HG02763 (cell line): ENCODE results near the gene STARD3.
"Not testable (repeated sequence)": the region's sequence is repeated elsewhere in the genome, so short reads cannot be mapped to it uniquely, and the experiment has no call there.

Source experiments
- ATAC-seq: cut with Tn5 transposase; IDR thresholded peaks from one replicate; pipeline ENCODE4 v1.9.1; 2021; ENCODE audit warnings: mild to moderate bottlenecking, moderate library complexity; ENCODE audit not compliant: unreplicated experiment

Gene STARD3

DNA sequence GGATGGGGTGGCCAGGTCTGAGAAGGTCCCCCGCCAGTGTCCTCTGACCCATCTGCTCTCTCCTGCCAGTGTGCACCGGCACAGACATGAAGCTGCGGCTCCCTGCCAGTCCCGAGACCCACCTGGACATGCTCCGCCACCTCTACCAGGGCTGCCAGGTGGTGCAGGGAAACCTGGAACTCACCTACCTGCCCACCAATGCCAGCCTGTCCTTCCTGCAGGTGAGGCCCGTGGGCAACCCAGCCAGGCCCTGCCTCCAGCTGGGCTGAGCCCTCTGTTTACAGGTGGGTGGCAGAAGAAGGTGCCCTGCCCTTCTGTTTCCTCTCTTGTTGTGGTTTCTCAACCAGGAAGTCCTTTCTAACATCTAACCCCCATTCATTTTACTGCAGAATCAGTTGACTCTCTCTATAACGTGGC lies 70.0 kb downstream of the STARD3 start:
- no peak for ATAC-seq

DNA sequence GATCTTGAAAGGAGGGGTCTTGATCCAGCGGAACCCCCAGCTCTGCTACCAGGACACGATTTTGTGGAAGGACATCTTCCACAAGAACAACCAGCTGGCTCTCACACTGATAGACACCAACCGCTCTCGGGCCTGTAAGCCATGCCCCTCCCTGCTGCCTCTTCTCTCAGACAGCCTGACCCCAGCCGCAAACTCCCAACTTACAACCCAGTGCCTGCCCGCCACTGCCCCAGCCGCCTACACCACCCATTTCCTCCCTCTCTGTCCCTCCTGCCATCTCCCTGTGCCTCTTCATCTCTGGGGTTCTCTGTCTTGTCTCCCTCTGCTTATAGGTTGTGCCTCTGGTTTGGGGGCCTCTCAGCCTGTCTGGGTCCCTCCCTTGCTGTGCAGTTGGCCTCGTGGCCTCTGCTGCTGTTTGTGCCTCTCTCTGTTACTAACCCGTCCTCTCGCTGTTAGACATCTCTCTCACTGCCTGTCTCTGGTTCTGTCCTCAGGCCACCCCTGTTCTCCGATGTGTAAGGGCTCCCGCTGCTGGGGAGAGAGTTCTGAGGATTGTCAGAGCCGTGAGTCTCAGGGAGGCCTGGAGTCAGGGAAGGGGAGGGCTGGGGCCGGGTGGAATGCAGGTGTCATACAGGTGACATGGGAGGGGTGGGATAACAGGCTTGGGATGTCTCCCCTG lies 72.5 kb downstream of the STARD3 start:
- ATAC-seq = no peak

GRCh38 chr17:39709998-39710964 lies 73.3 kb downstream of the STARD3 start:
- no peak for ATAC-seq

DNA sequence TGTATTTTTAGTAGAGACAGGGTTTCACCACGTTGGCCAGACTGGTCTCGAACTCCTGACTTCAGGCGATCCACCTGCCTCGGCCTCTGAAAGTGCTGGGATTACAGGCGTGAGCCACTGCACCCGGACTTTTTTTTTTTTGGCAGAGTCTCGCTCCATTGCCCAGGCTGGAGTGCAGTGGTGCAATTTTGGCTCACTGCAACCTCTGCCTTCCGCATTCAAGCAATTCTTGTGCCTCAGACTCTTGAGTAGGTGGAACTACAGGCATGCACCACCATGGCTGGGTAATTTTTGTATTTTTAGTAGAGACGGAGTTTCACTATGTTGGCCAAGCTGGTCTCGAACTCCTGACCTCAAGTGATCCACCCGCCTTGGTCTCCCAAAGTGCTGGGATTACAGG lies 74.1 kb downstream of the STARD3 start:
- ATAC-seq = not testable (repeated sequence)

DNA sequence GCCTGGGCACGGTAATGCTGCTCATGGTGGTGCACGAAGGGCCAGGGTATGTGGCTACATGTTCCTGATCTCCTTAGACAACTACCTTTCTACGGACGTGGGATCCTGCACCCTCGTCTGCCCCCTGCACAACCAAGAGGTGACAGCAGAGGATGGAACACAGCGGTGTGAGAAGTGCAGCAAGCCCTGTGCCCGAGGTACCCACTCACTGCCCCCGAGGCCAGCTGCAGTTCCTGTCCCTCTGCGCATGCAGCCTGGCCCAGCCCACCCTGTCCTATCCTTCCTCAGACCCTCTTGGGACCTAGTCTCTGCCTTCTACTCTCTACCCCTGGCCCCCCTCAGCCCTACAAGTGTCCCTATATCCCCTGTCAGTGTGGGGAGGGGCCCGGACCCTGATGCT lies 74.9 kb downstream of the STARD3 start:
- no peak for ATAC-seq
